ENCODE results near the gene C22orf15. TPM values are rescaled to one million over a fixed set of nuclear protein-coding genes. Genes with fewer than 3 reads are reported as not detected.

C22orf15 gene
- total RNA-seq, 1 experiment from 2014 or later, result 2.7 TPM

GRCh38 chr22:23775779-23776375, 13.1 kb downstream of the C22orf15 start (continued):
- no peak for TF ChIP-seq CREM (CRISPR knock-in tag; IDR thresholded peaks at IDR 0.05)
- TF ChIP-seq, protein P1, sequence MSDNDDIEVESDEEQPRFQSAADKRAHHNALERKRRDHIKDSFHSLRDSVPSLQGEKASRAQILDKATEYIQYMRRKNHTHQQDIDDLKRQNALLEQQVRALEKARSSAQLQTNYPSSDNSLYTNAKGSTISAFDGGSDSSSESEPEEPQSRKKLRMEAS (CRISPR knock-in tag; IDR thresholded peaks at IDR 0.05), result no peak
- no peak for TF ChIP-seq ZNF138 (CRISPR knock-in tag; conservative IDR thresholded peaks at IDR 0.05)
- no peak for TF ChIP-seq HMGA2 (CRISPR knock-in tag; IDR thresholded peaks at IDR 0.05)
- TF ChIP-seq ZNF671 (CRISPR knock-in tag; IDR thresholded peaks at IDR 0.05), result no peak
- no peak for TF ChIP-seq ZNF121 (CRISPR knock-in tag; IDR thresholded peaks at IDR 0.05)

DNA sequence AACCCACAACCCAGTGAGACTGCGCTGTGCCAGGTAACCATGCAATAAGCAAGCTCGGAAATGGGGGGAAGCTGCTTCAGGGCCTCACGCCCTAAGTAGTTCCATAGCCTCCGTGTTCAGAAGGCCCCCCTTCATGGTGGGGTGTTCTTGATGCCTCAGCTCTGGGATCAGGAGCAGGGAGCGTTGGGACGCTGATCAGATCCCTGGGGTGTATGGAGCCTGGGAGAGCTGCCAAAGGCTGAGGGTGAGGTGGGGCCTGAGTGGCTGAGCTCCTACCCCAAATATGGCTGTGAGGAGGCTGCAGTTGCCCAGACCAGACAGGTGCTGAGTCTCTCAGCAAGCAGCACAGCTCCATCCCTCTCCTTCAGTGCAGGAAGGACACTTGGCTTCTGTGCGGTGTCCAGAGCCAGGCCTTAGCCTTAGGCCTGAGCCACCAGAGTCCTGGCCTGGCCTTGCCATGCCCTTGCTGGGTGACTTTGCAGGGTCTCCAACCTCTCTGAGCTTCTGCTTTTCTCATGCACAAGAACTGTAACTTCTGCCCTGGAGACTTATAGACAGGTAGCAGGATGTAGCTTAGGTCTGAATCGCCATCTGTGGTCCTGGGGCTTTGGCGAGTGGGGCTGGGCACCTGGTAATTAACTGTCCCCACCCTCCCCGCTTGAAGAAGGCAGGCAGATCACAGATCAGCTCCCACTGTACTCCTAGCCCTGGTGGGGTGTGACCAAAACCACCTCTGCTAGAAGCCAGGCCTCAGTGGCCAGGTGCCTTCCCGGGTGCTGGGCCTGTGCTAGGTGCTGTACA, 15.2 kb downstream of the C22orf15 start:
- H3K36me3 Mint-ChIP-seq, result no peaks in the 10 kb centered on the region
- ChIA-PET CTCF (interaction anchor here (0.9 to 1.3 kb wide), 5 partner anchors 8 to 79 kb away, joined by 3 to 9 read pairs (median 3); partner anchors contain the start of genes CHCHD10, SLC2A11 and SMARCB1), POLR2A (interaction anchor here (1.6 kb wide), 1 partner anchor 78 kb away, joined by 3 read pairs; no protein-coding TSS in a partner anchor)
- H3K27ac Mint-ChIP-seq, result no peak overlapping the region
- DNase-seq (ENCODE audit: low spot score) (no peak), ATAC-seq (no peak)
- TF ChIP-seq NR3C1 (CRISPR knock-in tag; conservative IDR thresholded peaks at IDR 0.05; ENCODE audit: low read depth) (no peak), NFE2L1 (CRISPR knock-in tag; IDR thresholded peaks at IDR 0.05) (no peak), ZNF219 (CRISPR knock-in tag; IDR thresholded peaks at IDR 0.05; ENCODE audit: borderline replicate concordance) (no peak), ETV6 (CRISPR knock-in tag; IDR thresholded peaks at IDR 0.05) (no peak), TP53 (CRISPR knock-in tag; IDR thresholded peaks at IDR 0.05) (no peak)
- TF ChIP-seq, protein P2, sequence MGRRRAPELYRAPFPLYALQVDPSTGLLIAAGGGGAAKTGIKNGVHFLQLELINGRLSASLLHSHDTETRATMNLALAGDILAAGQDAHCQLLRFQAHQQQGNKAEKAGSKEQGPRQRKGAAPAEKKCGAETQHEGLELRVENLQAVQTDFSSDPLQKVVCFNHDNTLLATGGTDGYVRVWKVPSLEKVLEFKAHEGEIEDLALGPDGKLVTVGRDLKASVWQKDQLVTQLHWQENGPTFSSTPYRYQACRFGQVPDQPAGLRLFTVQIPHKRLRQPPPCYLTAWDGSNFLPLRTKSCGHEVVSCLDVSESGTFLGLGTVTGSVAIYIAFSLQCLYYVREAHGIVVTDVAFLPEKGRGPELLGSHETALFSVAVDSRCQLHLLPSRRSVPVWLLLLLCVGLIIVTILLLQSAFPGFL (CRISPR knock-in tag; IDR thresholded peaks at IDR 0.05; ENCODE audit: borderline replicate concordance), result no peak
- TF ChIP-seq, protein P3, sequence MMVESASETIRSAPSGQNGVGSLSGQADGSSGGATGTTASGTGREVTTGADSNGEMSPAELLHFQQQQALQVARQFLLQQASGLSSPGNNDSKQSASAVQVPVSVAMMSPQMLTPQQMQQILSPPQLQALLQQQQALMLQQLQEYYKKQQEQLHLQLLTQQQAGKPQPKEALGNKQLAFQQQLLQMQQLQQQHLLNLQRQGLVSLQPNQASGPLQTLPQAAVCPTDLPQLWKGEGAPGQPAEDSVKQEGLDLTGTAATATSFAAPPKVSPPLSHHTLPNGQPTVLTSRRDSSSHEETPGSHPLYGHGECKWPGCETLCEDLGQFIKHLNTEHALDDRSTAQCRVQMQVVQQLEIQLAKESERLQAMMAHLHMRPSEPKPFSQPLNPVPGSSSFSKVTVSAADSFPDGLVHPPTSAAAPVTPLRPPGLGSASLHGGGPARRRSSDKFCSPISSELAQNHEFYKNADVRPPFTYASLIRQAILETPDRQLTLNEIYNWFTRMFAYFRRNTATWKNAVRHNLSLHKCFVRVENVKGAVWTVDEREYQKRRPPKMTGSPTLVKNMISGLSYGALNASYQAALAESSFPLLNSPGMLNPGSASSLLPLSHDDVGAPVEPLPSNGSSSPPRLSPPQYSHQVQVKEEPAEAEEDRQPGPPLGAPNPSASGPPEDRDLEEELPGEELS (CRISPR knock-in tag; IDR thresholded peaks at IDR 0.05), result no peak
- peaks cover 13% of the 10 kb centered on the region for H3K4me1 Mint-ChIP-seq
- H3K9me3 Mint-ChIP-seq, result no peaks in the 10 kb centered on the region
- H3K4me3 Mint-ChIP-seq, result no peak overlapping the region
- peaks cover 24% of the 10 kb centered on the region for H3K27me3 Mint-ChIP-seq (ENCODE audit: low read depth)

- H3K4me1 Mint-ChIP-seq, result peaks cover 8% of the 10 kb centered on the region
- ChIA-PET POLR2A (interaction anchor here (1.6 kb wide), 1 partner anchor 78 kb away, joined by 3 read pairs; no protein-coding TSS in a partner anchor), CTCF (interaction anchor here (0.9 to 1.3 kb wide), 3 partner anchors 10 to 71 kb away, joined by 3 to 9 read pairs (median 3); partner anchors contain the start of gene CHCHD10)
Measured at GRCh38 chr22:23778577-23778900, 15.7 kb downstream of the C22orf15 start.

GRCh38 chr22:23779083-23779482, 16.3 kb downstream of the C22orf15 start:
- ChIA-PET CTCF (interaction anchor here (1.3 kb wide), 1 partner anchor 10 kb away, joined by 3 read pairs; no protein-coding TSS in a partner anchor), POLR2A (no interaction called here)
- no peaks in the 10 kb centered on the region for H3K9me3 Mint-ChIP-seq
- no peaks in the 10 kb centered on the region for H3K36me3 Mint-ChIP-seq
- no peak overlapping the region for H3K27ac Mint-ChIP-seq
- DNase-seq (ENCODE audit: low spot score) (no peak), ATAC-seq (no peak)
- H3K4me3 Mint-ChIP-seq, result no peak overlapping the region
- no peak for TF ChIP-seq ZNF671 (CRISPR knock-in tag; IDR thresholded peaks at IDR 0.05)
- TF ChIP-seq ZNF416 (CRISPR knock-in tag; IDR thresholded peaks at IDR 0.05), result no peak
- no peak for TF ChIP-seq NR2C2 (CRISPR knock-in tag; IDR thresholded peaks at IDR 0.05)
- TF ChIP-seq GTF2I (CRISPR knock-in tag; conservative IDR thresholded peaks at IDR 0.05), result no peak
- TF ChIP-seq NR3C1 (CRISPR knock-in tag; conservative IDR thresholded peaks at IDR 0.05; ENCODE audit: low read depth), result no peak
- no peak for TF ChIP-seq CREM (CRISPR knock-in tag; IDR thresholded peaks at IDR 0.05)
- no peak for TF ChIP-seq NR1H2 (CRISPR knock-in tag; IDR thresholded peaks at IDR 0.05)
- no peak for TF ChIP-seq OVOL2 (CRISPR knock-in tag; IDR thresholded peaks at IDR 0.05; ENCODE audit: borderline replicate concordance)
- no peak for TF ChIP-seq ZNF532 (CRISPR knock-in tag; IDR thresholded peaks at IDR 0.05; ENCODE audit: borderline replicate concordance)
- TF ChIP-seq MXD4 (CRISPR knock-in tag; IDR thresholded peaks at IDR 0.05; ENCODE audit: borderline replicate concordance), result no peak
- TF ChIP-seq EMX1 (CRISPR knock-in tag; IDR thresholded peaks at IDR 0.05), result no peak
- H3K4me1 Mint-ChIP-seq, result peaks cover 7% of the 10 kb centered on the region
- H3K27me3 Mint-ChIP-seq (ENCODE audit: low read depth), result peaks cover 13% of the 10 kb centered on the region

More at GRCh38 chr22:23778577-23778900, 15.7 kb downstream of the C22orf15 start:
- H3K4me3 Mint-ChIP-seq, result no peak overlapping the region
- DNase-seq (ENCODE audit: low spot score), result no peak
- H3K9me3 Mint-ChIP-seq, result no peaks in the 10 kb centered on the region
- TF ChIP-seq ZNF423 (CRISPR knock-in tag; IDR thresholded peaks at IDR 0.05), result no peak
- ATAC-seq, result no peak
- H3K27ac Mint-ChIP-seq, result no peak overlapping the region
- peaks cover 18% of the 10 kb centered on the region for H3K27me3 Mint-ChIP-seq (ENCODE audit: low read depth)
- H3K36me3 Mint-ChIP-seq, result no peaks in the 10 kb centered on the region
